Activated gamma-delta T cell treated with anti-CD3 and anti-CD28 coated beads, Interleukin-2, amount 50 U/mL, for 16 hours (primary cell): ENCODE measurements around the gene KHDRBS2.
"Not testable (repeated sequence)": the region's sequence is repeated elsewhere in the genome, so short reads cannot be mapped to it uniquely, and the experiment has no call there.

Experiments
- DNase-seq: peaks from one replicate; pipeline ENCODE4 v3.0.0-alpha.2; 2020; ENCODE audit warnings: low read depth

The KHDRBS2 gene

DNA sequence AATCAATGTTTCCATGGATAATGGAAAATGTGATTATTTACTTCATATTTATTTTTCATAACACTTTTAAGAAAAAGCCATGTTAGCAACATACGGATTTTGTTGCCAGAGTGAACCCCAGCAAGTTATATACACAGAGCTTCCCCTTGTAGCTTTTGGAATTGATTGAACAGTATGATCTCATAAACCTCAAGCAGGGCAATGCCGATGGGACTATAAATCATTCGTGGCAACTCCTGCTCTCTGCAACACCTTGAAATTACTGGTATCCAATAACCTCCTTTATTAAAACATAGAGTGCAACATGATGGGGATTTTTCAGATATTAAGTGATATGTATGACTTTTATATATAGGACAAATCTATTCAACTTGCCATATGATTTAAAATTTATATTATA lies 428.5 kb downstream of the KHDRBS2 start:
- DNase-seq, result no peak

DNA sequence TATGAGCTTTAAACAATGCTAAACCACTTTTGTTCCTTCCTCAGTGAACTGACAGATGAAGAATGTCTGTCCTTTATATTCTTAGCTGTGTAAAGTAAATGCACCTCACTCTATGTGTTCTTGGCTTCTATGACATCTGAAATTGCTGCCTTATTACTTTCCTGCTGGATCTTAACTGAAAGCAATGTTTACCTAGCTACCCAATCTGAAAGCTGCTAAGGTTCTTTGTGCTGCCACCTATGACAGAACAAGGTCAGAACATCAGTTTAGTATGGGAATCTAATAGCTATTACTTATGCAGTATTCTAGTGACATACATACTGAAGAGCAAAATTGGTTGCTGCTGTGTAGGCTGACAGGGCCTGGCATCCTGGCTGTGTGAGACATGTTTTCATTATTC lies 444.1 kb downstream of the KHDRBS2 start:
- no peak for DNase-seq

DNA sequence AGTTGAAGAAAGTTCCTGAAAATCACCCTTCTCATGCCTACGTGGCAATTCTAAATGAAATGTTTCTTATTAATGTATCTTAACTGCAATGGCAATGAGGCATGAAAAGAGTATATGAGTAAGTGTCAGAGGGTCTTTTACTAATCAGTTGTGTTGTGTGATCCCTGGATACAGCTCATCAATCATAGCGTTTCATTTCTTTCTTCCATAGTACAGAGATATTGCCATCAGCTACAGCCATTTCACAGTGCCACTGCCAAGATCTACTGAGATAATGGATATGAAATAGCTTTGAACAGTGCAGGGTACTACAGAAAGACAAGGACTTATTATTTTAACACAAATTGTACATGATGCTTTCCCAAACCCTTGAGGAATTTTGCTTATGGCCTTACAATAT lies 450.8 kb downstream of the KHDRBS2 start:
- no peak for DNase-seq

DNA sequence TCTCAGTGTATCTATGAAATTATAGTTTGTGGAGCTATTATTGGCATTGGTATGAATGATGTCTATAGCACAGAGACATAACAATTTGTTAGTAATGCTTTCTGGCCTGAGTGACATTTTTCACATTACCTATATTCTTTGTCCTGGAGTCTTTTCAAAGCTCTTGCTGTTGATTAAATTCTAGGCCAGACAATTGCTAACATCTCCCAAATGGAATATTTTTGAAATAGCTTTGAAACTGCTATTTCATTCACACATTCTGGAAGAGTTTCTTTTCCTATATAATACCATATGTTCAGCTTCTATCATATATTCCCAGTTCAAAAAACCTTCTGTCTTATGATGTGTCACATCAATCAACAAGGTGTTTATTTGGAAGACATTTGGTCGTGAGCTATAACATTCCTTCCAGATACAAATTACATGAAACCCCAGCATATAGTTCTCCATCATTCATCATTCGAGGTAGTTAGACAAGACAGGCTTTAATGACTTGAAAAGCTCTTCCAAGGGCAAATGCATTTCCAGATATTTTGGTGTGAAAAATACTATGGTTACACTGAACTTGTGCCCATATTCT lies 452.8 kb downstream of the KHDRBS2 start:
- no peak for DNase-seq

DNA sequence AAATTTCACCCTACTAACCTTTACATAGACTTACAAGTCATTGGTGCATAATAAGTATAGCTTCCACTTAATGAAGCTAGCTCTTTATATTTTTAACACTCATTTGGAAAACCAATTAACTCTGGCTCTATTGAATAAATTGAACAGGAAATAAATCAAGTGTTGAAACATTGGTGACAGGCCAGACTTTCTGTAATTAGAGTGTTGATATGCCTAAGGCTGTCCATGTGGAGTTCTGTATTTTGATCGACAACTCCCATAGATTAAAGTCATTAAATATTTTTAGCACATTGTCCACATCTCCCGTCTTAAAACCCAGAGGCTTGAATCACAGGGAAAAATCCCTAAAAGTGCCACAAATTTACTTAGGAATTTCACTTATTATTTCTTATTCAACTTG lies 468.3 kb downstream of the KHDRBS2 start:
- DNase-seq, result no peak

DNA sequence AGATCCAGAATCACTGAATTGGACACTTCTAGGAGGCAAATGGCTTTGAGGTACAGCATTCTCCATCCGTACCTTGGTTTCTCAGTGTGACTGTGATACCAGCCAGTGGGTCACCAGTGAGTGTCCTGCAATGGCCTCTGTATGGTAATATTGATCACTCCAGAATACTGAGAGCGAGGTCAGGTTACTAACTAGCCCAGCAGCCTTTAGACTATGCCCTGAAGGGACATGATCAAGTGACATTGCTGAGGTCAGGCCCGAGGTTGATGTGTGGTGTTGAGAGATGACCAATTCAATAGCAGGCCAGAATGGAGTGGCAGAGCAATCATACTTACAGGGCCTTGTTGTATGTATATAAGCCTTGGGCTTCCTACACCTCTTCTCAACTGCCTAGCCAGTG lies 476.0 kb downstream of the KHDRBS2 start:
- no peak for DNase-seq

DNA sequence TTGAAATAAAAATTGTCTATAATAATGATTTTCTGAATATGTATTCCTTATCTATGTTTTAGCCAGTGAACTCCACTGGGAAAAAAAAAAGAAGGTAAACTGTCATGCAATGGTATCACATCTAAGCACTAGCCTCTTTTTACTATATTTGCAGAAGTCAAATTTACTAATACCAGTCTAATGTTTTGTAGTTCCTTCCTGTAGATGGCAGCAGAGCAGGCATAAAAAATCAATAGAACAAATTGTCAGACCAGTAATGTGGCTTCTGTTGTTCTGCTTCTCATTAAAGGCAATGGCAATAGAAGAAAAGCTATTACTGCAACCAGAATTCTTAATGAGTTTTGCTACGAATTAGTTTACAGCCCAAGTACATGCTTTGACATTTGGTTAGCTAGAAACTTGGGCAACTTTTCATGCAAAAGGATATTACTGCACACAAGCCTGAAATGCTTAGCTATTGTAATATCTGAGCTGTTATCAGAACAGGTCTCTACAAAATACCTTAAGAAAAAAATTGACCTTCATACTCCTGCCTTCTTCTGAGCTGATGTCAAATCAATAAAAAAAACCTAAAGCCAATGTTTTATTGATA lies 476.9 kb downstream of the KHDRBS2 start:
- no peak for DNase-seq

DNA sequence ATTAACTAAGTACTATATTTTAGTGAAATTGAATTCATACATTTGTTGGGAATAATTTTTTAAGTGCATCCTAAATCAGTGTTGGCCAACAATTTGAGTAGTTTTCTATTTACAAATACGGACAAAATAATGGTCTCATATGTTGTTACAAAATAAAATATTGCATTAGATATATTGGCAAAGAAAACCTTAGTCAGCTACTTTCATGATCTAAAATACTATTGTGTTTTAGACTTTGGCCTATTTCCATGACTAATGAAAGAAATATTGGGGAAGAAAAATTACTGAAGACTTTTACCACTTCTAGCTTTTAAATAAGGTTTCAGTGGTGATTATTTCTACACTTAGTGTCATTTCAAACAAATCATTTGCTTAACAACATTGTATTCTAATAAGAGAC lies 498.0 kb downstream of the KHDRBS2 start:
- no peak for DNase-seq

DNA sequence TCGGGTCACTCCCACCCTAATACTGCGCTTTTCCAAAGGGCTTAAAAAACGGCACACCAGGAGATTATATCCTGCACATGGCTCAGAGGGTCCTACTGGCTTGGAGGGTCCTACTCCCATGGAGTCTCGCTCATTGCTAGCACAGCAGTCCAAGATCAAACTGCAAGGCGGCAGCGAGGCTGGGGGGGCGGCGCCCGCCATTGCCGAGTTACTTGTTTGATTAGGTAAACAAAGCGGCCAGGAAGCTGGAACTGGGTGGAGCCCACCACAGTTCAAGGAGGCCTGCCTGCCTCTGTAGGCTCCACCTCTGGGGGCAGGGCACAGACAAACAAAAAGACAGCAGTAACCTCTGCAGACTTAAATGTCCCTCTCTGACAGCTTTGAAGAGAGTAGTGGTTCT lies 516.6 kb downstream of the KHDRBS2 start:
- not testable (repeated sequence) for DNase-seq

DNA sequence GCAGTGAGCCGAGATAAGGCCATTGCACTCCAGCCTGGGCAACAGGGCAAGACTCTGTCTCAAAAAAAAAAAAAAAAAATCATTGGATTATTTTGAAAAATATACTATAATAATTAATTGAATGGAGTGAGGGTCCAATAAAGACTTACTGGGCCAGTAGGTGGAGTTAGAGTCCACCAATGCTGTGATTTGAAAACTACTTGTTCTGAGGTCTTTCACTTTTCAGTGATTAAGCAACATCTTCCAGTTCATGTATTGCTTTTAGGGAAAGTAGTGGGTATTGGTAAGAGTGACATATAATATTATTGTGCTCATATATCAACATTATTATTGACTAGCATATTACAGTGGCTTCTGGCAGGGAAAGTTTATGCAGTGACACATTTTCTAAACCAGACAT lies 530.3 kb downstream of the KHDRBS2 start:
- no peak for DNase-seq

DNA sequence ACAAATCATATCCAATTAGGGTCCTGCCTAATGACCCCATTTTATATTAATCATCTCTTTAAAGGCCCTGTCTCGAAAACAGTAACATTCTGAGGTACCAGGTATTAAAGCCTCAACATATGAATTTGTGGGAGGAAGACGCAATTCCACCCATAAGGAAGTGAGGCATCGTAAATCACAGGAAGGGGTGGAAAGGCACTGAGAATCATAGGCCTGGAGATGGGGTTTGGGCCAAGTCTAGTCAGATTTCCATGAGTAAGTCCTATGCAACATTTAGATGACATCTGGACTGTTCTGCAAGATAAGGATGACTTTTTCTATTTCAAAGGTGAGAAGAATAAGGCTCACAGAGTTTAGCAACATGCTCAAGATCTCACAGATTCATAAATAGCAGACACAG lies 534.0 kb downstream of the KHDRBS2 start:
- no peak for DNase-seq

DNA sequence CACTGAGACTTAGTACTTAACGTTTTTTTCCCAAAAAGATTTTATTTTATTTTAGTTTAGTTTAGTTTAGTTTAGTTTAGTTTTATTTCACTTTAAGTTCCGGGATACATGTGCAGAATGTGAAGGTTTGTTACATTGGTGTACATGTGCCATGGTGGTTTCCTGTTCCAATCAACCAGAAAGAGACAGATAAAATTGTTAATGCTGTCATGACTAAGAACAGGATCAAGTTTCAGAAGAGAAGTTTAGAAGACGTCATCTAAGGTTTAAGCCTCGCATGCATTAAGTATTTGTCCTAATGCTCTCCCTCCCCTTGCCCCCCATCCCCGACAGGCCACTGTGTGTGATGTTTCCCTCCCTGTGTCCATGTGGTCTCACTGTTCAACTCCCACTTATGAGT lies 540.0 kb downstream of the KHDRBS2 start:
- DNase-seq, result no peak

DNA sequence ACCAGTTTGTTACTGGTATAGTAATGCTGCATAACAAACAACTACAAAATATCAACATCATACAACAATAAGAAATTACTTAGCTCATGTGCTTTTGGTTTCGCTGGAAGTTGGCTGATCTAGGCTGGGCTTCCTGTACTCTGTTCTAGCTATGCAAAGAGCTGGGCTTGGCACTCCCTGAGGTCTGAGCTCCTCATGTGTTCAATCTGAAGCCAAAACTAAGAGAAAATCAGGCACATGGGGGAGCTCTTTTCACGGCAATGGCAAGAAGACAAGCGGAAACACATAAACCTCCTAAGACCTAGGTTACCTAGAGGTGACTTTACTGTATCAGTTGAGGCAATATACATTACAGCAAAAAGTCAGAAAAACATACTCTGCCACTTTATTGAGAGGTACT lies 574.2 kb downstream of the KHDRBS2 start:
- no peak for DNase-seq

DNA sequence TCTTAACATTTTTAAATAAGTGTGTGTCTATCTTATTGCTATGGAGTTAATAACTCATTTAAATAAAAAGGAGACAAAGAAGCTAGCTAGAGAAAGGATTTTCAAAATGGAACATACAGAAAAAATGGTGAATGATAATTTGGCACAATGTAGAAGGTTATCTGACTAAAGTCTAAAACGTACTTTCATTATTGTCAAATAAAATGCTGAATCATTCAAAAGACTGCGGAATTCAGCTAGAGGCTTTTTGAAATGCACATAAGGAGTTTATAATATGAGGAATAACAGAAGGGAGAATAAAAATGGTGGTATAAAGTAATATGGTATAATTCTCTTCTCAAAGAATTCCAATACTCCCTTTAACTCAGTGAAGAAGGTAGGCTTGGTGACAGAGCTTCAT lies 597.9 kb downstream of the KHDRBS2 start:
- DNase-seq, result no peak

DNA sequence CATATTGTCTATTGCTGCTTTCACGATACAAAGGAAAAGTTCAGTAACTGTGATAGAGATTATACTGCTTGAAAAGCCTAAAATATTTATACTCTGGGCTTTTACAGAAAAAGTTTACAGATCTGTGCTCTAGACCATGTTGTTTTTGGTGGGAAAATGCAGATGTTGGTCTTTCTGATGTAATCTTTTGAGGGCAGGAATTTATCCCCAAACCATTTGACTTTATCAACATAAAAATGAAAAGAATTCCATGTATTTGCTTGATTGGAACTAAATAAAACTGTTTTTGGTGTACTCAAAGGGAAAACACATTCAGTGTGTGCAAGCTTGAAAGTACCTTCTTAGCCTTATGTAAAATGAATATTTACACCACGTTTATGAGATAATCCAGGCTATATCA lies 603.5 kb downstream of the KHDRBS2 start:
- DNase-seq, result no peak

DNA sequence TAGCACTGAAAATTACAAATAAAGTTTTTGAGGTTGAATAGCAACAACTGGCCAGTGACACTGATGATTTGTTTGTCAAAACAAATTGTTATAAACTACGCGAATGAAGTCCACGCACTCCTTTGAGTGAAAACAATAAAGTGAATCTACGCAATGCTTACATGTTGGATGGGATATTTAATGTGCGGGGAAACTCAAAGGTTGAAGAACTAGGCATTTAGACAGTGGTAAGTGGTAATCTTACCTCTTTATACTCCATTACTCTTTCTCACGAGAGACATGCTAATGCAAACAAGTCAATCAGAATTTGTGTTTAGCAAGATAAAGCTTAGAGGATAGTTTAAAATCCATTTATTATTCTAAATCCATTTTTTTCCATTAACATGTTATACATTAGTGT lies 606.4 kb downstream of the KHDRBS2 start:
- DNase-seq, result no peak

DNA sequence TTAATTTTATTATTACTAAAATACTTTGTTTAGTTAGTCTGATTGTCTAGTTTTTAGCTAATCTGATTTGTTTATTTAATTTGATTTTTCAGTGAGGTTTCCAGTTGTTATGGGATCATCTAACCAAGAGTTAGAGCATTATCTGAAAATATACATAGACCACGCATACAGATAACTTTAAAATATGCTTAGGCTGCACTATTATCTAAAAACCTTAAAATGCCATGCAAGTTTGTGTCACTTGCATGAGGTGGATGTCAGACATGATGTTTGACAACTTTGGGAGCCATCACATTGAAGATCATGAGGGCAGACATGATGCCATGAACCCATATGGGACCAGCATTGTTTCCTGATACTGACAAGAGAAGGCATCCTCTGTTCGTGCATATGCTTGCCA lies 610.3 kb downstream of the KHDRBS2 start:
- no peak for DNase-seq

DNA sequence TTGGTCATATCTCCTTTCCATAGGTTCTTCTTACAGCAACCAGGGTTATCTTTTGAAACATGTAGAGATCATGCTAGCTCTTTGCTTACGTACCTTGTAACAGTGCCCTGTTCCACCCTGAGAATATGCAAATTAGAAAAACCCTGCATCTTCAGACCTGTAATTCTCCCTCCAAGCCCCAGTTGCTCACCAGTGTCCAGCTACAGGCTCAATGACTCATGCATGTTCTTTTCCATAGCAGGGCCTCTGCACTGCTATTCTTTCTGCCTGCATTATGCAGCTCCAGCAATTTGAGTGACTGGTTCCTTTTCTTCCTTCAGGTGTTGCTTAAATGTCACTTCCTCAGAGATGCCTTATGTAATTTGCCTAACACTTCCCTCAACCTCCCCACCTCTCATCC lies 636.2 kb downstream of the KHDRBS2 start:
- DNase-seq, result no peak

DNA sequence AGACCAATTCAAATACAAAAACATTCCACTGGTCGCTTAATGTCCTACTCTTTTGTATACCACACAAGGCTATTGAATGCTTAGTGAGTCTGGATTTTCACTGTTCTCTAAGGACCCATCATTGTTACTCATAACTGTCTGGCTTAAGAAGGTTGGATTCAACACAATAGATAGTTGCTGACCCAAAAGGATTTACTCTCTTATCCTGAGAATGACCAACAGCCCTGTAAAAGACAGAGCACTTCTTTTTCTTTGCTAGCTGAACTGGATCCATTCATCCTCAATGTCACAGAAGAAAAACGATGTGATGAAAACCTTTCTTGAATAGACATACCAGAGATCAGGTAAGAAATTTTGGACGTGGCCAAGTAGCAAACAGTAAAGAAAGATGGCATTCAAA lies 645.6 kb downstream of the KHDRBS2 start:
- no peak for DNase-seq
